Omental fat pad (tissue), 4 donors: ENCODE data around the gene ATP9A. TPM values are rescaled to one million over a fixed set of nuclear protein-coding genes. Genes with fewer than 3 reads are reported as not detected.

Experiments
- ATAC-seq: fragments of 150-250 bp; one replicate; pipeline ENCODE4 v1.9.1; 2016; ENCODE audit warnings: mild to moderate bottlenecking, moderate library complexity; ENCODE audit not compliant: low FRiP score
- DNase-seq: peaks from one replicate; pipeline ENCODE4 v3.0.0-alpha.2; 2019; ENCODE audit warnings: low spot score
- CTCF ChIP-seq, 3 donors: fragments of 450-650 bp; IDR thresholded peaks; one replicate each; pipeline ENCODE4 v1.5.1; 2016 to 2017; ENCODE audit warnings: antibody characterized with exemption in 3 of 3, mild to moderate bottlenecking in 3 of 3, moderate library complexity in 2 of 3
- total RNA-seq, 4 donors: library from RNA; depleted of rRNA; stranded (reverse); fragments of >200 nt; gene quantifications; one replicate each; pipeline ENCODE4 v1.1.0, GENCODE V29; 2016

Gene ATP9A
- total RNA-seq, 4 donors from 2014 or later, result 16.7 to 129 (median 55.0) TPM

DNA sequence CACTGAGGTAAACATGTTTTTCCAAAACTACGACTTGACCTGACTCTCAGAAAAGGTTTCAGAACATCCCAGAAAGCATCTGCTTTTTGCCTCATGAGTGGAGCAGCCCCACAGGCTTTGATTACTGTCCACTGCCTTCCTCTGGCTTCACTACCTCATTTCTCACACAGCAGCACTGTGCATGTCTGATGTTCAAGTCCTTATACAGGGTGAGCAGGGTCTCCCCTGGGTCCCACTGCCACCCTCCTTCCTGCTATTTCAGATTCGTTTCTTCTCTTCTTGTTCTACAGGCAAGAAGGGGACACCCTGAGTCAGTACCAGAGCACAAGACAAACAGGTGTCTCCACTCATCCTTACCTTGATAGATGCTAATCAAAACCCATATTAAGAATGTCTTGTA lies 161.0 kb downstream of the ATP9A start:
- no peak for TF ChIP-seq CTCF (IDR thresholded peaks at IDR 0.05)
- no peak for DNase-seq
- ATAC-seq, result no peak

GRCh38 chr20:51604851-51605250 lies 163.3 kb downstream of the ATP9A start:
- ATAC-seq (no peak), DNase-seq (no peak)
- TF ChIP-seq CTCF (IDR thresholded peaks at IDR 0.05), result no peak

GRCh38 chr20:51602131-51602530 lies 166.1 kb downstream of the ATP9A start:
- ATAC-seq (no peak), DNase-seq (no peak)
- TF ChIP-seq CTCF (IDR thresholded peaks at IDR 0.05), result no peak

- ATAC-seq (no peak), DNase-seq (no peak)
- no peak for TF ChIP-seq CTCF (IDR thresholded peaks at IDR 0.05)
Observed at GRCh38 chr20:51600950-51601349, 167.2 kb downstream of the ATP9A start.

- TF ChIP-seq CTCF (IDR thresholded peaks at IDR 0.05), result no peak
- ATAC-seq (no peak), DNase-seq (no peak)
Observed at GRCh38 chr20:51600016-51600420, 168.2 kb downstream of the ATP9A start.

DNA sequence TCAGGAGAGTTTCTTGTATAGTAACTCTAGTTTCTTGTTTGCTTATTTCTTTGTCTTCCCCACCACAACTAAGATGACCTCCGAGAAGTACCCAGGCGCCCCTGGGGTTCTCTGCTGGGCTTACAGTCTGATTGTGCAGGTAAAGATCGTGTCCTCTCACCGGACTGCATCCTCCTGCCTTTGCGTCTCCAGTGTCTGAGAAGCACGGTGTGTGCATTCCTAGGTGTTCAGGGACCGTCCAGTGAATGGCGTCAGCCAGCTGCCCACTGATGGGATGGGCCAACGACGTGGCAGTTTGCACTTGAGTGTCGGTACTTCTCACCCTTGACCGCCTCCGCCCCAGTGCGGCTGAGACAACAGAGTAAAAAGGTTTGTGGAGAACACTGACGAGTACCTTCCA lies 169.6 kb downstream of the ATP9A start:
- DNase-seq (no peak), ATAC-seq (no peak)
- no peak for TF ChIP-seq CTCF (IDR thresholded peaks at IDR 0.05)

GRCh38 chr20:51597389-51598231 lies 170.6 kb downstream of the ATP9A start:
- DNase-seq (no peak), ATAC-seq (no peak)
- no peak for TF ChIP-seq CTCF (IDR thresholded peaks at IDR 0.05)
